DND-41 (cell line): ENCODE measurements around the gene AFF2.

Experiments
- ATAC-seq: fragments of 200-7000 bp; cut with Tn5 transposase; 3 replicates; pipeline ENCODE4 v1.9.1; 2021; ENCODE audit warnings: low read depth; ENCODE audit not compliant: insufficient read depth
- DNase-seq: peaks from one replicate; pipeline ENCODE4 v3.0.0-alpha.2; 2020
- H2AFZ ChIP-seq: 2 replicates; pipeline ENCODE4 v1.6.0; 2012; ENCODE audit warnings: low read depth, low read length
- H3K27ac ChIP-seq: 2 replicates; pipeline ENCODE4 v1.5.1; 2012; ENCODE audit warnings: low read length, inconsistent platforms
- H3K27me3 ChIP-seq: fragments of 200-600 bp; sonication (generic); 2 replicates; pipeline ENCODE4 v1.6.0; 2012; ENCODE audit warnings: low read length, mild to moderate bottlenecking, inconsistent platforms; ENCODE audit not compliant: insufficient read depth, poor library complexity
- H3K36me3 ChIP-seq: 2 replicates; pipeline ENCODE4 v1.5.1; 2012; ENCODE audit warnings: low read length, inconsistent platforms; ENCODE audit not compliant: insufficient read depth
- H3K4me1 ChIP-seq: 2 replicates; pipeline ENCODE4 v1.5.1; 2012; ENCODE audit warnings: mild to moderate bottlenecking, low read length; ENCODE audit not compliant: insufficient read depth
- H3K4me2 ChIP-seq: 2 replicates; pipeline ENCODE4 v1.6.0; 2012; ENCODE audit warnings: mild to moderate bottlenecking, moderate library complexity, low read length, inconsistent platforms; ENCODE audit not compliant: insufficient read depth
- H3K4me3 ChIP-seq, 2 experiments: fragments of 200-600 bp in 1 of 2; shearing (Covaris generic) in 1 of 2; 2 replicates each; pipeline ENCODE4 v1.5.1; 2012 to 2016; ENCODE audit warnings: inconsistent platforms in 2 of 2, low read length in 2 of 2, mild to moderate bottlenecking in 2 of 2, low read depth in 1 of 2, moderate library complexity in 1 of 2
- H3K79me2 ChIP-seq: 2 replicates; pipeline ENCODE4 v1.6.0; 2012; ENCODE audit warnings: low read length, inconsistent platforms; ENCODE audit not compliant: insufficient read depth
- H3K9ac ChIP-seq: 2 replicates; pipeline ENCODE4 v1.6.0; 2012; ENCODE audit warnings: low read depth, mild to moderate bottlenecking, inconsistent platforms, low read length, moderate library complexity
- H3K9me3 ChIP-seq: 2 replicates; pipeline ENCODE4 v1.5.1; 2012; ENCODE audit warnings: low read length, moderate library complexity, mild to moderate bottlenecking, inconsistent platforms; ENCODE audit not compliant: insufficient read depth, severe bottlenecking
- H4K20me1 ChIP-seq: 2 replicates; pipeline ENCODE4 v1.6.0; 2012; ENCODE audit warnings: low read length; ENCODE audit not compliant: insufficient read depth
- CTCF ChIP-seq: IDR thresholded peaks from 2 replicates; pipeline ENCODE4 v1.5.1; 2012; ENCODE audit warnings: borderline replicate concordance, low read length, moderate library complexity, mild to moderate bottlenecking; ENCODE audit not compliant: poor library complexity, severe bottlenecking; ENCODE audit errors: extremely low read depth
- EZH2 ChIP-seq: IDR thresholded peaks from 3 replicates; pipeline ENCODE4 v1.6.1; 2012; ENCODE audit warnings: borderline replicate concordance, low read depth, mild to moderate bottlenecking, moderate library complexity, low read length, inconsistent platforms; ENCODE audit not compliant: severe bottlenecking

The AFF2 gene

GRCh38 chrX:148930206-148930729 lies 429.9 kb downstream of the AFF2 start:
- H3K9me3 ChIP-seq = no peaks in the 10 kb centered on the region
- H3K36me3 ChIP-seq = no peaks in the 10 kb centered on the region
- no peak for ATAC-seq
- H3K79me2 ChIP-seq = no peaks in the 10 kb centered on the region
- no peak overlapping the region for H3K27ac ChIP-seq
- no peak overlapping the region for H3K4me3 ChIP-seq
- no peak for DNase-seq
- no peaks in the 10 kb centered on the region for H3K27me3 ChIP-seq
- no peak for TF ChIP-seq EZH2
- no peak for TF ChIP-seq CTCF
- H2AFZ ChIP-seq = no peak overlapping the region
- no peak overlapping the region for H3K4me2 ChIP-seq
- H4K20me1 ChIP-seq = no peaks in the 10 kb centered on the region
- no peaks in the 10 kb centered on the region for H3K4me1 ChIP-seq
- no peak overlapping the region for H3K9ac ChIP-seq

DNA sequence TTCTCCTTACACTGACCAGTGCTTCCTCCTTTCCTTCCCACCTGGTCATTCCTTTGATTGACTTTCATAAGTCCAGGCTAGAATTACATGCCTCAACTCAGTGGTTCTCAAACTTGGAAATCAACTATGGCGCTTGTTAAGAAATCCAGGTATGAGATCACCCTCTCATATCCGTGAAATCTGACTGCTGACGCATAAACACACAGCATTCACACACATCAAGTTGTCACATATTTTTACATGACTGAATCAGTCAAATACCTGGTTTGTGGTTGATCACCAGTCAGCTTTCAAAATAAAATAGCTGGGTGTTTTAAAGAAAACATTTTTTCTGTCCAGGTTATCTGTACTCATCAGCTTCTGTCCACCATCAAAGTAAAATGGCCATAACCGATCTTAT lies 433.5 kb downstream of the AFF2 start:
- H2AFZ ChIP-seq = no peak overlapping the region
- H3K9me3 ChIP-seq = no peaks in the 10 kb centered on the region
- DNase-seq = no peak
- H3K79me2 ChIP-seq = no peaks in the 10 kb centered on the region
- H3K4me2 ChIP-seq = no peak overlapping the region
- no peak for TF ChIP-seq EZH2
- TF ChIP-seq CTCF = no peak
- no peaks in the 10 kb centered on the region for H3K27me3 ChIP-seq
- H3K4me1 ChIP-seq = no peaks in the 10 kb centered on the region
- no peaks in the 10 kb centered on the region for H3K36me3 ChIP-seq
- no peaks in the 10 kb centered on the region for H4K20me1 ChIP-seq
- no peak overlapping the region for H3K9ac ChIP-seq
- ATAC-seq = no peak
- H3K4me3 ChIP-seq = no peak overlapping the region
- no peak overlapping the region for H3K27ac ChIP-seq

- H3K4me1 ChIP-seq = no peaks in the 10 kb centered on the region
- DNase-seq = no peak
- no peaks in the 10 kb centered on the region for H3K27me3 ChIP-seq
- H4K20me1 ChIP-seq = no peaks in the 10 kb centered on the region
- no peaks in the 10 kb centered on the region for H3K79me2 ChIP-seq
- no peak overlapping the region for H3K9ac ChIP-seq
- no peak overlapping the region for H2AFZ ChIP-seq
- H3K36me3 ChIP-seq = no peaks in the 10 kb centered on the region
- no peak overlapping the region for H3K4me3 ChIP-seq
- no peak overlapping the region for H3K27ac ChIP-seq
- no peak overlapping the region for H3K4me2 ChIP-seq
- no peak for ATAC-seq
- no peaks in the 10 kb centered on the region for H3K9me3 ChIP-seq
- no peak for TF ChIP-seq CTCF
- TF ChIP-seq EZH2 = no peak
These were observed 437.9 kb downstream of the AFF2 start for GRCh38 chrX:148938348-148938747.

DNA sequence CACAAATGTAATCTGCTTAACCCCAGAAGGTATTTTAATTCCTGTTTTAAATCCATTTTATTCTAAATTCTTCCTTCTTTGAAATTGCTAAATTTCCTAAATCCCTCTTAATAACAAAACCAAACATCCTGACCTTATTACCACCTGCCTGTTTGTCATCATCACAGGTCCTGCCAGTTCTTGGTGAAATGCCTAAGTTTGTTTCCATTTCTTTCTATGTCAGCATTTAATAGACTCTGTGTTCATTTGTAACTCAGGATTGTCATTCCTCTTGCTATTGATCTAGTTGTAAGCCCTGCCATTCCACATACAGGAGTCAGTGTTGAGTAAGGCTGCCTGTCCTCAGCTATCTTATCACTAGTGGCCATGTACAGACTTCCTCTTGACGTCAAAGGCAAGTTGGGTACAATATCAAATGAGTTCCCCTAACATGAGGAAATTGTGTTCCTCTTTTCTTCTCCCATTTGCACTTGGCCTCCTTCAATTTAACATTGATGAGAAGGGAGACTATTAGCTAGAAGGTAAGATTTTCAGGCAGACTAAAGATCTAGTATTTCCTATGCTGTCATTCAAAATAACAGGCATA lies 440.1 kb downstream of the AFF2 start:
- Histone ChIP-seq H3K4me3 (no peak overlapping the region), H2AFZ (no peak overlapping the region), H3K27me3 (no peaks in the 10 kb centered on the region), H4K20me1 (no peaks in the 10 kb centered on the region), H3K79me2 (no peaks in the 10 kb centered on the region), H3K9me3 (no peaks in the 10 kb centered on the region), H3K4me1 (no peaks in the 10 kb centered on the region), H3K36me3 (no peaks in the 10 kb centered on the region), H3K27ac (no peak overlapping the region), H3K4me2 (no peak overlapping the region), H3K9ac (no peak overlapping the region)
- ATAC-seq = no peak
- TF ChIP-seq EZH2 (no peak), CTCF (no peak)
- no peak for DNase-seq
